Transverse colon (tissue), 4 donors: ENCODE results near the gene TOMT. TPM values are rescaled to one million over a fixed set of nuclear protein-coding genes. Genes with fewer than 3 reads are reported as not detected.
"Not testable (repeated sequence)": the region's sequence is repeated elsewhere in the genome, so short reads cannot be mapped to it uniquely, and the experiment has no call there.

Experiments
- DNase-seq: peaks from one replicate; pipeline ENCODE4 v3.0.0-alpha.2; 2019
- H3K27ac ChIP-seq, 4 donors: fragments of 200-600 bp; sonication (generic); 2 replicates each; pipeline ENCODE4 v1.5.1; 2016 to 2018; ENCODE audit warnings: inconsistent platforms in 4 of 4
- H3K27me3 ChIP-seq: fragments of 200-600 bp; sonication (generic); 2 replicates; pipeline ENCODE4 v1.5.1; 2017; ENCODE audit warnings: inconsistent platforms
- H3K36me3 ChIP-seq, 4 donors: fragments of 200-600 bp; sonication (generic); 2 replicates each; pipeline ENCODE4 v1.5.1; 2017 to 2019; ENCODE audit warnings: inconsistent platforms in 4 of 4
- H3K4me1 ChIP-seq, 4 donors: fragments of 200-600 bp; sonication (generic); 2 replicates each; pipeline ENCODE4 v1.5.1; 2017 to 2020; ENCODE audit warnings: inconsistent platforms in 4 of 4
- H3K4me3 ChIP-seq, 4 donors: fragments of 200-600 bp; sonication (generic); 1 replicate in 1 of 4; 2 replicates in 3 of 4; pipeline versions ENCODE4 v1.5.1 to v1.6.1; 2017 to 2019; ENCODE audit warnings: inconsistent platforms in 4 of 4
- H3K9me3 ChIP-seq, 2 donors: fragments of 200-600 bp; sonication (generic); 2 replicates each; pipeline ENCODE4 v1.5.1; 2017 to 2019; ENCODE audit warnings: inconsistent platforms in 2 of 2
- EP300 ChIP-seq: sonication (generic); formaldehyde crosslinking; IDR thresholded peaks from one replicate; pipeline ENCODE4 v1.6.1; 2017; ENCODE audit warnings: antibody characterized with exemption, low read depth
- POLR2A ChIP-seq: fragments of 450-650 bp; IDR thresholded peaks from one replicate; pipeline ENCODE4 v1.6.1; 2016; ENCODE audit warnings: antibody characterized with exemption, mild to moderate bottlenecking, moderate library complexity
- POLR2AphosphoS5 ChIP-seq, 3 donors: sonication (generic); formaldehyde crosslinking; IDR thresholded peaks; one replicate each; pipeline ENCODE4 v1.6.1; 2016; ENCODE audit warnings: antibody characterized with exemption in 3 of 3
- WGBS, 2 donors: methylation state at CpG; one replicate each; pipeline ENCODE4 v1.1.5; 2018; ENCODE audit warnings: low coverage in 1 of 2; 5-methylcytosine and 5-hydroxymethylcytosine counted together
- in situ Hi-C, 4 donors: fragments of 200-750 bp; cut with MboI; loops; one replicate each; pipeline versions ENCODE4 v1.15.0 to v1.15.1; 2017; ENCODE audit warnings: low sequenced_read_pairs in 3 of 4, low pct_ligation_motif_present in 1 of 4, low pct_unique_long_range_greater_than_20kb in 1 of 4
- intact Hi-C: fragments of 100-400 bp; cut with DNase I; formaldehyde crosslinking; loops from one replicate; pipeline ENCODE4 v1.15.1; 2023; ENCODE audit warnings: low total_unique reads
- total RNA-seq, 4 donors: library from RNA; depleted of rRNA; stranded (reverse); fragments of >200 nt; gene quantifications; one replicate each; pipeline ENCODE4 v1.1.0, GENCODE V29; 2016
- TF ChIP-seq, protein P1 (sequence below), 5 experiments: fragments of 200-600 bp in 3 of 5; fragments of 450-650 bp in 2 of 5; sonication (generic) in 3 of 5; IDR thresholded peaks; 1 replicate in 2 of 5; 2 replicates in 3 of 5; pipeline ENCODE4 v1.5.1; 2016 to 2017; ENCODE audit warnings: antibody characterized with exemption in 5 of 5, inconsistent platforms in 3 of 5, mild to moderate bottlenecking in 2 of 5, moderate library complexity in 1 of 5

TOMT gene
- total RNA-seq, 4 donors from 2014 or later = not detected

DNA sequence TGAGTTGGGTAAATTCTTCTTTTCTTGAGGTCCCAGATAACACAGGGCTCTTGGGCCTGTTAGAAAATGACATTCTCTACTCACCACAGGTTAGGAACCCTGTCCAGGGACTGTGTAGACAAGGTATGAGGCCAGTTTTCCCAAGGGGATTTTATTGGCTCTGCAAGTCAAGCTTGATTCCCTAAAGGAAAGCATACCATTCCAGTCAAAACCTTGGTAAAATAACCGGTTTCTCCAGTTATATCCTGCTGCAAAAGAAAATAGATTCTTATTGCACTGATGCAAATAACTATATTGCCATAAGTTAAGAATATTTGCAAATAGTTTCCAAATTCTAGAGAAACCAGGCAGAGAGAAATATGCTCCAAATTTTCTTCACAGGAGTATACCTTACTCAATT, 20.2 kb downstream of the TOMT start:
- WGBS, 2 donors = 40 to 52% methylated on average over 1 of the region's 1 CpG
- in situ Hi-C loops = no loop called here

GRCh38 chr11:72127923-72128322, 22.2 kb downstream of the TOMT start:
- H3K36me3 ChIP-seq = no peaks in the 10 kb centered on the region
- no peak for TF ChIP-seq POLR2AphosphoS5 (IDR thresholded peaks at IDR 0.05)
- TF ChIP-seq POLR2A = no peak
- no peak for TF ChIP-seq EP300
- TF ChIP-seq, protein P1, sequence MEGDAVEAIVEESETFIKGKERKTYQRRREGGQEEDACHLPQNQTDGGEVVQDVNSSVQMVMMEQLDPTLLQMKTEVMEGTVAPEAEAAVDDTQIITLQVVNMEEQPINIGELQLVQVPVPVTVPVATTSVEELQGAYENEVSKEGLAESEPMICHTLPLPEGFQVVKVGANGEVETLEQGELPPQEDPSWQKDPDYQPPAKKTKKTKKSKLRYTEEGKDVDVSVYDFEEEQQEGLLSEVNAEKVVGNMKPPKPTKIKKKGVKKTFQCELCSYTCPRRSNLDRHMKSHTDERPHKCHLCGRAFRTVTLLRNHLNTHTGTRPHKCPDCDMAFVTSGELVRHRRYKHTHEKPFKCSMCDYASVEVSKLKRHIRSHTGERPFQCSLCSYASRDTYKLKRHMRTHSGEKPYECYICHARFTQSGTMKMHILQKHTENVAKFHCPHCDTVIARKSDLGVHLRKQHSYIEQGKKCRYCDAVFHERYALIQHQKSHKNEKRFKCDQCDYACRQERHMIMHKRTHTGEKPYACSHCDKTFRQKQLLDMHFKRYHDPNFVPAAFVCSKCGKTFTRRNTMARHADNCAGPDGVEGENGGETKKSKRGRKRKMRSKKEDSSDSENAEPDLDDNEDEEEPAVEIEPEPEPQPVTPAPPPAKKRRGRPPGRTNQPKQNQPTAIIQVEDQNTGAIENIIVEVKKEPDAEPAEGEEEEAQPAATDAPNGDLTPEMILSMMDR (IDR thresholded peaks at IDR 0.05) = no peak
- DNase-seq = no peak
- in situ Hi-C loops = no loop called here
- no peaks in the 10 kb centered on the region for H3K4me1 ChIP-seq
- H3K27me3 ChIP-seq = no peaks in the 10 kb centered on the region
- no peak overlapping the region for H3K27ac ChIP-seq
- no peaks in the 10 kb centered on the region for H3K9me3 ChIP-seq
- no peak overlapping the region for H3K4me3 ChIP-seq
- intact Hi-C loops = loop anchor here (10.0 kb wide), 1 partner anchor 553 kb away; no protein-coding TSS in a partner anchor
- WGBS, 2 donors = 74 to 88% methylated on average over 2 of the region's 2 CpGs

More for the DNA sequence above, 20.2 kb downstream of the TOMT start:
- no peaks in the 10 kb centered on the region for H3K36me3 ChIP-seq
- no peaks in the 10 kb centered on the region for H3K27me3 ChIP-seq
- no peak overlapping the region for H3K4me3 ChIP-seq
- H3K9me3 ChIP-seq = no peaks in the 10 kb centered on the region
- intact Hi-C loops = loop anchor here (10.0 kb wide), 1 partner anchor 551 kb away; no protein-coding TSS in a partner anchor
- DNase-seq = no peak
- H3K4me1 ChIP-seq = no peaks in the 10 kb centered on the region
- no peak overlapping the region for H3K27ac ChIP-seq
- no peak for TF ChIP-seq POLR2A
- TF ChIP-seq POLR2AphosphoS5 (IDR thresholded peaks at IDR 0.05) = no peak
- TF ChIP-seq, protein P1 (IDR thresholded peaks at IDR 0.05) = no peak
- TF ChIP-seq EP300 = no peak

GRCh38 chr11:72129381-72129780, 23.7 kb downstream of the TOMT start:
- 91 to 92% methylated on average over 3 of the region's 3 CpGs for WGBS, 2 donors
- DNase-seq = no peak
- in situ Hi-C loops = no loop called here

GRCh38 chr11:72132646-72133045, 26.9 kb downstream of the TOMT start:
- intact Hi-C loops (no loop called here), in situ Hi-C loops (no loop called here)
- Histone ChIP-seq H3K36me3 (no peaks in the 10 kb centered on the region), H3K4me3 (no peak overlapping the region), H3K27ac (no peak overlapping the region), H3K9me3 (no peaks in the 10 kb centered on the region), H3K27me3 (no peaks in the 10 kb centered on the region), H3K4me1 (no peaks in the 10 kb centered on the region)
- DNase-seq = no peak
- no peak for TF ChIP-seq POLR2AphosphoS5 (IDR thresholded peaks at IDR 0.05)
- TF ChIP-seq, protein P1 (IDR thresholded peaks at IDR 0.05) = no peak
- TF ChIP-seq POLR2A = no peak
- TF ChIP-seq EP300 = no peak
- WGBS, 2 donors = 80 to 84% methylated on average over 2 of the region's 2 CpGs

More at GRCh38 chr11:72129381-72129780, 23.7 kb downstream of the TOMT start:
- H3K27me3 ChIP-seq = no peaks in the 10 kb centered on the region
- H3K27ac ChIP-seq = no peak overlapping the region
- intact Hi-C loops = loop anchor here (10.0 kb wide), 1 partner anchor 555 kb away; no protein-coding TSS in a partner anchor
- no peak overlapping the region for H3K4me3 ChIP-seq
- no peak for TF ChIP-seq POLR2AphosphoS5 (IDR thresholded peaks at IDR 0.05)
- TF ChIP-seq EP300 = no peak
- TF ChIP-seq POLR2A = no peak
- TF ChIP-seq, protein P1 (IDR thresholded peaks at IDR 0.05) = no peak
- H3K4me1 ChIP-seq = no peaks in the 10 kb centered on the region
- H3K9me3 ChIP-seq = no peaks in the 10 kb centered on the region
- no peaks in the 10 kb centered on the region for H3K36me3 ChIP-seq

DNA sequence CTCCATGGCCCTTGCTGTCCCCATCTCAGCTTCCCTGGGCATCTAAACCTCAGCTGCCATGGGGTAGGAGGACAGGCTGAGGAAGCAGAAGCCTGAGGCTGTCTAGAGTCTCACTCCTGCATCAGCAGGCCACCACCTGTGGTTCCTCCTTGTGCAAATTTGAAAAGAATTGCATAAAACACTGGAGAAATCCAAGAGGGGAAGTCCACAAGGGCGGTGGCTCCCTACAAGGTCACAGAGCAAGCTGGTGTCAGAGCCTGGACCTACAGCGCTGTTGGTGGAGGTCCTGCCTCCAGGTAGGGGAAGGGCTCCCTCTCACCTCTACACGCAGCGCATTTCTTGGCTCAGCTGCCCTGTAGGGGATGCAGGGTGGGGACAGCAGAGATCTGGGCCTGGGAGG, 29.7 kb downstream of the TOMT start, which contains the start of gene FOLR3:
Gene FOLR3, plus strand, starts transcription at position 253 of the 400 bp plus-strand sequence. CDS start 228 bp downstream, outside the sequence.
- in situ Hi-C loops, H3K27ac ChIP-seq: not testable (repeated sequence)

More for the DNA sequence above, 29.7 kb downstream of the TOMT start, which contains the start of gene FOLR3:
- H3K27me3 ChIP-seq, H3K9me3 ChIP-seq, H3K36me3 ChIP-seq, DNase-seq, H3K4me1 ChIP-seq, H3K4me3 ChIP-seq, intact Hi-C loops: not testable (repeated sequence)
- 95% methylated on average over 4 of the region's 4 CpGs; no CpG with 5 or more reads in 1 of the 2 donors for WGBS, 2 donors
